Panc1 (cell line): ENCODE results near the gene NOX5. TPM values are rescaled to one million over a fixed set of nuclear protein-coding genes. Genes with fewer than 3 reads are reported as not detected.

Source experiments
- ATAC-seq: fragments of 200-7000 bp; cut with Tn5 transposase; 2 replicates; pipeline ENCODE4 v1.9.1; 2020; ENCODE audit warnings: mild to moderate bottlenecking, moderate library complexity
- Bru-seq: library from RNA; stranded (reverse); fragments of 400-500 nt; gene quantifications from one replicate; lab custom pipeline; 2021; lab: Mats Ljungman, UMichigan
- BruChase-seq, 2 experiments: library from RNA; stranded (reverse); fragments of 400-500 nt; gene quantifications; one replicate each; lab custom pipeline; 2021; lab: Mats Ljungman, UMichigan
- BruUV-seq: library from RNA; stranded (reverse); fragments of 400-500 nt; replicated peaks from 2 replicates; lab custom pipeline; 2021; lab: Mats Ljungman, UMichigan
- CTCF ChIA-PET: fragments of 300-600 bp; sonication (Branson Sonifier 250); formaldehyde crosslinking; loops from one replicate; lab custom pipeline; 2022; ENCODE audit warnings: antibody characterized with exemption; lab: Charles Lee
- POLR2A ChIA-PET: fragments of 300-600 bp; sonication (Branson Sonifier 250); formaldehyde crosslinking; loops from one replicate; lab custom pipeline; 2022; ENCODE audit warnings: antibody characterized with exemption; lab: Charles Lee
- DNase-seq: peaks from one replicate; pipeline ENCODE4 v3.0.0-alpha.2; 2010; ENCODE audit warnings: low read depth, low spot score
- H3K27ac ChIP-seq: 2 replicates; pipeline ENCODE4 v1.5.1; 2011; ENCODE audit warnings: mild to moderate bottlenecking, low read length, inconsistent platforms
- H3K27me3 ChIP-seq: fragments of 200-500 bp; sonication (Bioruptor generic); 2 replicates; pipeline ENCODE4 v1.6.0; 2014; ENCODE audit warnings: low read length, inconsistent platforms; ENCODE audit not compliant: control insufficient read depth, insufficient read depth
- H3K36me3 ChIP-seq: fragments of 200-500 bp; sonication (Bioruptor generic); 2 replicates; pipeline ENCODE4 v1.5.1; 2014; ENCODE audit warnings: inconsistent platforms, mild to moderate bottlenecking, low read length, moderate library complexity; ENCODE audit not compliant: control insufficient read depth, insufficient read depth
- H3K4me1 ChIP-seq: 2 replicates; pipeline ENCODE4 v1.5.1; 2011; ENCODE audit warnings: inconsistent platforms, mild to moderate bottlenecking, low read length, moderate library complexity; ENCODE audit not compliant: control insufficient read depth, insufficient read depth
- H3K4me3 ChIP-seq, 2 experiments: 2 replicates each; pipeline ENCODE4 v1.5.1; 2011 to 2012; ENCODE audit warnings: low read depth in 2 of 2, low read length in 2 of 2, mild to moderate bottlenecking in 2 of 2, inconsistent platforms in 1 of 2, moderate library complexity in 1 of 2
- H3K9me3 ChIP-seq: fragments of 200-500 bp; sonication (Bioruptor generic); 2 replicates; pipeline ENCODE4 v1.5.1; 2014; ENCODE audit warnings: low read depth, mild to moderate bottlenecking, inconsistent platforms, low read length, moderate library complexity; ENCODE audit not compliant: control insufficient read depth, insufficient read depth
- CTCF ChIP-seq: fragments of 450-650 bp; IDR thresholded peaks from 2 replicates; pipeline ENCODE4 v1.5.1; 2017; ENCODE audit warnings: mild to moderate bottlenecking
- POLR2AphosphoS5 ChIP-seq: IDR thresholded peaks from 2 replicates; pipeline ENCODE4 v1.6.1; 2012; ENCODE audit warnings: mild to moderate bottlenecking, low read depth, low read length, moderate library complexity
- REST ChIP-seq, 2 experiments: IDR thresholded peaks; 2 replicates each; pipeline ENCODE4 v1.6.1; 2011 to 2012; ENCODE audit warnings: low read depth in 2 of 2, control low read depth in 1 of 2, low read length in 1 of 2, mild to moderate bottlenecking in 1 of 2, moderate library complexity in 1 of 2; ENCODE audit not compliant: insufficient read depth in 1 of 2
- SIN3A ChIP-seq: IDR thresholded peaks from 2 replicates; pipeline ENCODE4 v1.6.1; 2012; ENCODE audit warnings: low read depth, mild to moderate bottlenecking, low read length, moderate library complexity, borderline replicate concordance; ENCODE audit not compliant: insufficient read depth
- TCF7L2 ChIP-seq: IDR thresholded peaks from 2 replicates; pipeline ENCODE4 v1.6.1; 2011; ENCODE audit warnings: mild to moderate bottlenecking, low read depth, low read length, inconsistent platforms
- in situ Hi-C: cut with HindIII; loops from 2 replicates; pipeline ENCODE4 v1.10.0; 2016; ENCODE audit warnings: low sequenced_read_pairs, low pct_unique_long_range_greater_than_20kb
- intact Hi-C: fragments of 100-400 bp; cut with micrococcal nuclease; formaldehyde crosslinking; loops from one replicate; pipeline ENCODE4 v1.10.0; 2022; ENCODE audit not compliant: unreplicated experiment
- long read RNA-seq: library from polyadenylated mRNA; unstranded; transcript quantifications from one replicate; pipeline ENCODE4 v2.0.0, GENCODE V29; 2021; ENCODE audit not compliant: unreplicated experiment
- polyA plus RNA-seq: library from polyadenylated mRNA; unstranded; fragments of >200 nt; gene quantifications from one replicate; pipeline ENCODE4 v1.2.1, GENCODE V29; 2012; ENCODE audit warnings: missing spikeins; ENCODE audit not compliant: insufficient read length
- total RNA-seq: library from RNA; stranded (reverse); gene quantifications from one replicate; pipeline ENCODE4 v1.2.1, GENCODE V29; 2021; ENCODE audit not compliant: unreplicated experiment

The NOX5 gene
- 0.26 TPM for total RNA-seq
- 0.21 TPM for polyA plus RNA-seq
- percentile 12 among the genes with signal in this experiment for Bru-seq, nascent RNA
- percentile 16 among the genes with signal in this experiment for BruChase-seq, experiment 1, labeled RNA remaining after a 2-hour chase
- percentile 15 among the genes with signal in this experiment for BruChase-seq, experiment 2, labeled RNA remaining after a 6-hour chase
- long read RNA-seq = 0 reads

GRCh38 chr15:69014454-69014853, at the start of gene NOX5:
Gene NOX5, plus strand, starts transcription at chr15:69014695. Its CDS starts 41 bp downstream, at chr15:69014736.
- intact Hi-C loops (no loop called here), in situ Hi-C loops (no loop called here)
- no TSS peak for BruUV-seq
- TF ChIP-seq REST (IDR thresholded peaks at IDR 0.05; ENCODE audit: insufficient read depth in 1 of 2, low read depth in 2 of 2, low read length in 1 of 2) (no peak), CTCF (no peak), SIN3A (no peak), POLR2AphosphoS5 (no peak), TCF7L2 (no peak)
- Histone ChIP-seq H3K27ac (no peak within 1 kb of the TSS), H3K4me3 (no peak within 1 kb of the TSS), H3K9me3 (no peaks in the 10 kb centered on the region), H3K4me1 (no peaks in the 10 kb centered on the region), H3K36me3 (no peaks in the 10 kb centered on the region), H3K27me3 (0 out of 2 replicates have a peak, but pooled peaks cover 2% of the 10 kb centered on the region)
- POLR2A ChIA-PET = no interaction called here
- CTCF ChIA-PET = no interaction called here
- DNase-seq (no peak), ATAC-seq (no peak)

- H3K27ac ChIP-seq = no peak overlapping the region
- H3K4me1 ChIP-seq = no peaks in the 10 kb centered on the region
- no peak for ATAC-seq
- H3K27me3 ChIP-seq = no peaks in the 10 kb centered on the region
- in situ Hi-C loops (no loop called here), intact Hi-C loops (no loop called here)
- POLR2A ChIA-PET = no interaction called here
- no TSS peak for BruUV-seq
- DNase-seq = no peak
- H3K36me3 ChIP-seq = no peaks in the 10 kb centered on the region
- CTCF ChIA-PET = no interaction called here
- no peak for TF ChIP-seq CTCF
- TF ChIP-seq SIN3A = no peak
- no peak for TF ChIP-seq REST (IDR thresholded peaks at IDR 0.05; ENCODE audit: insufficient read depth in 1 of 2, low read depth in 2 of 2, low read length in 1 of 2)
- no peak for TF ChIP-seq POLR2AphosphoS5
- TF ChIP-seq TCF7L2 = no peak
- no peaks in the 10 kb centered on the region for H3K9me3 ChIP-seq
- H3K4me3 ChIP-seq = no peak overlapping the region
Measured at GRCh38 chr15:68966996-68967395, 47.5 kb upstream of the NOX5 start.
